Panc1 (cell line): ENCODE results near the gene ENTPD8. TPM values are rescaled to one million over a fixed set of nuclear protein-coding genes. Genes with fewer than 3 reads are reported as not detected.
A peak's percentile ranks its signal among the peaks of the same experiment; 100 is the strongest.

Experiments used
- ATAC-seq: fragments of 200-7000 bp; cut with Tn5 transposase; 2 replicates; pipeline ENCODE4 v1.9.1; 2020; ENCODE audit warnings: mild to moderate bottlenecking, moderate library complexity
- BruUV-seq: library from RNA; stranded (reverse); fragments of 400-500 nt; replicated peaks from 2 replicates; lab custom pipeline; 2021; lab: Mats Ljungman, UMichigan
- CTCF ChIA-PET: fragments of 300-600 bp; sonication (Branson Sonifier 250); formaldehyde crosslinking; loops from one replicate; lab custom pipeline; 2022; ENCODE audit warnings: antibody characterized with exemption; lab: Charles Lee
- POLR2A ChIA-PET: fragments of 300-600 bp; sonication (Branson Sonifier 250); formaldehyde crosslinking; loops from one replicate; lab custom pipeline; 2022; ENCODE audit warnings: antibody characterized with exemption; lab: Charles Lee
- DNase-seq: peaks from one replicate; pipeline ENCODE4 v3.0.0-alpha.2; 2010; ENCODE audit warnings: low read depth, low spot score
- H3K27ac ChIP-seq: 2 replicates; pipeline ENCODE4 v1.5.1; 2011; ENCODE audit warnings: mild to moderate bottlenecking, low read length, inconsistent platforms
- H3K27me3 ChIP-seq: fragments of 200-500 bp; sonication (Bioruptor generic); 2 replicates; pipeline ENCODE4 v1.6.0; 2014; ENCODE audit warnings: low read length, inconsistent platforms; ENCODE audit not compliant: control insufficient read depth, insufficient read depth
- H3K36me3 ChIP-seq: fragments of 200-500 bp; sonication (Bioruptor generic); 2 replicates; pipeline ENCODE4 v1.5.1; 2014; ENCODE audit warnings: inconsistent platforms, mild to moderate bottlenecking, low read length, moderate library complexity; ENCODE audit not compliant: control insufficient read depth, insufficient read depth
- H3K4me1 ChIP-seq: 2 replicates; pipeline ENCODE4 v1.5.1; 2011; ENCODE audit warnings: inconsistent platforms, mild to moderate bottlenecking, low read length, moderate library complexity; ENCODE audit not compliant: control insufficient read depth, insufficient read depth
- H3K4me3 ChIP-seq, 2 experiments: 2 replicates each; pipeline ENCODE4 v1.5.1; 2011 to 2012; ENCODE audit warnings: low read depth in 2 of 2, low read length in 2 of 2, mild to moderate bottlenecking in 2 of 2, inconsistent platforms in 1 of 2, moderate library complexity in 1 of 2
- H3K9me3 ChIP-seq: fragments of 200-500 bp; sonication (Bioruptor generic); 2 replicates; pipeline ENCODE4 v1.5.1; 2014; ENCODE audit warnings: low read depth, mild to moderate bottlenecking, inconsistent platforms, low read length, moderate library complexity; ENCODE audit not compliant: control insufficient read depth, insufficient read depth
- POLR2AphosphoS5 ChIP-seq: IDR thresholded peaks from 2 replicates; pipeline ENCODE4 v1.6.1; 2012; ENCODE audit warnings: mild to moderate bottlenecking, low read depth, low read length, moderate library complexity
- REST ChIP-seq, 2 experiments: IDR thresholded peaks; 2 replicates each; pipeline ENCODE4 v1.6.1; 2011 to 2012; ENCODE audit warnings: low read depth in 2 of 2, control low read depth in 1 of 2, low read length in 1 of 2, mild to moderate bottlenecking in 1 of 2, moderate library complexity in 1 of 2; ENCODE audit not compliant: insufficient read depth in 1 of 2
- SIN3A ChIP-seq: IDR thresholded peaks from 2 replicates; pipeline ENCODE4 v1.6.1; 2012; ENCODE audit warnings: low read depth, mild to moderate bottlenecking, low read length, moderate library complexity, borderline replicate concordance; ENCODE audit not compliant: insufficient read depth
- TCF7L2 ChIP-seq: IDR thresholded peaks from 2 replicates; pipeline ENCODE4 v1.6.1; 2011; ENCODE audit warnings: mild to moderate bottlenecking, low read depth, low read length, inconsistent platforms
- in situ Hi-C: cut with HindIII; loops from 2 replicates; pipeline ENCODE4 v1.10.0; 2016; ENCODE audit warnings: low sequenced_read_pairs, low pct_unique_long_range_greater_than_20kb
- intact Hi-C: fragments of 100-400 bp; cut with micrococcal nuclease; formaldehyde crosslinking; loops from one replicate; pipeline ENCODE4 v1.10.0; 2022; ENCODE audit not compliant: unreplicated experiment
- total RNA-seq: library from RNA; stranded (reverse); gene quantifications from one replicate; pipeline ENCODE4 v1.2.1, GENCODE V29; 2021; ENCODE audit not compliant: unreplicated experiment
- TF ChIP-seq, protein P1 (sequence below): fragments of 450-650 bp; IDR thresholded peaks from 2 replicates; pipeline ENCODE4 v1.5.1; 2017; ENCODE audit warnings: mild to moderate bottlenecking

ENTPD8 gene
- total RNA-seq, 1 experiment from 2014 or later: 3.9 TPM

GRCh38 chr9:137445930-137446431 is 4.8 kb upstream of the ENTPD8 start:
- Histone ChIP-seq H3K4me1 (peaks cover 9% of the 10 kb centered on the region), H3K27ac (no peak overlapping the region), H3K27me3 (no peaks in the 10 kb centered on the region), H3K4me3 (no peak overlapping the region), H3K9me3 (no peaks in the 10 kb centered on the region), H3K36me3 (no peaks in the 10 kb centered on the region)
- no peak for ATAC-seq
- intact Hi-C loops (no loop called here), in situ Hi-C loops (no loop called here)
- BruUV-seq: no TSS peak
- no peak for DNase-seq
- ChIA-PET POLR2A (no interaction called here), CTCF (no interaction called here)
- TF ChIP-seq SIN3A (no peak), REST (IDR thresholded peaks at IDR 0.05; ENCODE audit: insufficient read depth in 1 of 2, low read depth in 2 of 2, low read length in 1 of 2) (no peak)

DNA sequence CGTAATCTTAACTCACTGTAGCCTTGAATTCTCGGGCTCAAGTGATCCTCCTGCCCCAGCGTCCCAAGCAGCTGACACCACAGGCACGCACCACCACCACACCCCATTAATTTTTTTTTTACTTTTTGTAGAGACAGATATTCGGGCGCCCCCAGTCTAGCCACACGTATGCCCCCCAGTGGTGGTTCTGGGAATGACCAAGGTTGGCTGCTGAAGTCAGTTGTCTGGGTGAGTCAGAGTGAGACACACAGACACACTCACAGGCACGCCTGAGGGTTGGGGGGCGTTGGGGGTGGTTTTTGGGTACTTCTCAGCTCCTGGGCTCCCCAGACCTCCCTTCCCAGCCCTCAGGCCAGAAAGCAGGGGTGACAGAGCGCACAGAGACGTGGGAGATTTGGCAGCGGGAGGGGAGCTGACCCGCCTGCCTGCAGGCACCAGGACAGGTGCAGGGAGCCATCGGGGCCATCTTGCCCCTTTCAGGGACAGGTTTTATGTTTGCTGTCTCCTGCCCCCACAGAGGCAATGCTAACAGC is 4.2 kb upstream of the ENTPD8 start:
- H3K4me3 ChIP-seq: no peak overlapping the region; a peak in 1 of 4 replicates
- BruUV-seq: no TSS peak
- peaks cover 9% of the 10 kb centered on the region for H3K4me1 ChIP-seq
- ChIA-PET CTCF (no interaction called here), POLR2A (no interaction called here)
- no peaks in the 10 kb centered on the region for H3K27me3 ChIP-seq
- H3K27ac ChIP-seq: no peak overlapping the region
- H3K36me3 ChIP-seq: no peaks in the 10 kb centered on the region
- intact Hi-C loops (no loop called here), in situ Hi-C loops (no loop called here)
- ATAC-seq (peak; percentile 52), DNase-seq (peak; percentile 41)
- TF ChIP-seq TCF7L2 (no peak), POLR2AphosphoS5 (no peak), REST (IDR thresholded peaks at IDR 0.05; ENCODE audit: insufficient read depth in 1 of 2, low read depth in 2 of 2, low read length in 1 of 2) (no peak), SIN3A (no peak)
- TF ChIP-seq, protein P1, sequence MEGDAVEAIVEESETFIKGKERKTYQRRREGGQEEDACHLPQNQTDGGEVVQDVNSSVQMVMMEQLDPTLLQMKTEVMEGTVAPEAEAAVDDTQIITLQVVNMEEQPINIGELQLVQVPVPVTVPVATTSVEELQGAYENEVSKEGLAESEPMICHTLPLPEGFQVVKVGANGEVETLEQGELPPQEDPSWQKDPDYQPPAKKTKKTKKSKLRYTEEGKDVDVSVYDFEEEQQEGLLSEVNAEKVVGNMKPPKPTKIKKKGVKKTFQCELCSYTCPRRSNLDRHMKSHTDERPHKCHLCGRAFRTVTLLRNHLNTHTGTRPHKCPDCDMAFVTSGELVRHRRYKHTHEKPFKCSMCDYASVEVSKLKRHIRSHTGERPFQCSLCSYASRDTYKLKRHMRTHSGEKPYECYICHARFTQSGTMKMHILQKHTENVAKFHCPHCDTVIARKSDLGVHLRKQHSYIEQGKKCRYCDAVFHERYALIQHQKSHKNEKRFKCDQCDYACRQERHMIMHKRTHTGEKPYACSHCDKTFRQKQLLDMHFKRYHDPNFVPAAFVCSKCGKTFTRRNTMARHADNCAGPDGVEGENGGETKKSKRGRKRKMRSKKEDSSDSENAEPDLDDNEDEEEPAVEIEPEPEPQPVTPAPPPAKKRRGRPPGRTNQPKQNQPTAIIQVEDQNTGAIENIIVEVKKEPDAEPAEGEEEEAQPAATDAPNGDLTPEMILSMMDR: peak; percentile 88
- H3K9me3 ChIP-seq: no peaks in the 10 kb centered on the region
